ENCODE measurements around the gene PINK1. TPM values are rescaled to one million over a fixed set of nuclear protein-coding genes. Genes with fewer than 3 reads are reported as not detected.

Gene PINK1
- total and polyA plus RNA-seq, 3 experiments from 2014 or later: 7.9 to 31.1 (median 9.2) TPM

- DNase-seq: no peak
- Histone ChIP-seq H3K36me3 (ENCODE audit: insufficient read depth, low read length) (no peaks in the 10 kb centered on the region), H3K9me3 (ENCODE audit: low read length) (no peaks in the 10 kb centered on the region), H3K27ac (ENCODE audit: low read depth, low read length) (no peak overlapping the region), H3K27me3 (ENCODE audit: insufficient read depth, low read length, poor library complexity, severe bottlenecking) (peaks cover 19% of the 10 kb centered on the region), H3K4me1 (ENCODE audit: insufficient read depth, low read length) (no peaks in the 10 kb centered on the region), H3K4me3 (ENCODE audit: low read length) (no peak overlapping the region)
- Mint-ChIP-seq H3K9me3 (no peaks in the 10 kb centered on the region), H3K27me3 (peaks cover 25 to 54% of the 10 kb centered on the region in 2 donors), H3K4me3 (no peak overlapping the region), H3K36me3 (no peaks in the 10 kb centered on the region), H3K4me1 (peaks cover 6 to 11% (median 11%) of the 10 kb centered on the region in 3 donors), H3K27ac (no peak overlapping the region)
- ChIA-PET CTCF (no interaction called here), POLR2A (no interaction called here)
These were observed 39.5 kb upstream of the PINK1 start for GRCh38 chr1:20593756-20594155.

DNA sequence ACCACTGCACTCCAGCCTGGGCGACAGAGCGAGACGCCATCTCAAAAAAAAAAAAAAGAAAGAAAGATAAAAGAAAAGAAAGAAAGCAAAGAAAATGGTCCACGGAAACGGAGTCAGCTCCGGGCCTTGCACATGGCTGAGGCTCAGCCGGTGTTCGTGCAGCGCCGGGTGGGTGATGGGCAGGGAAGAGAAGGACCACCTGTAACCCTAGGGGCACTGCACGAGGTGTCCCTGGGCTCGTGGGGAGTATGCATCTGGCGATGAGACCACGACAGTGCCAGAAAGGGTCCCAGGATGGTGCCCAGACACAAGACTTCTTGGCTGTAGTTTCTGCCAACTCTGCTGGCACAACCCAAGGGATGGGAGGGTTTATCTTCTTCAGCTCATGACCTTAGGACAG is 38.5 kb upstream of the PINK1 start:
- no peaks in the 10 kb centered on the region for H3K9me3 Mint-ChIP-seq
- H3K27me3 Mint-ChIP-seq: peaks cover 22 to 48% of the 10 kb centered on the region in 2 donors
- no peaks in the 10 kb centered on the region for H3K36me3 Mint-ChIP-seq
- H3K4me3 Mint-ChIP-seq: no peak overlapping the region
- ChIA-PET CTCF (no interaction called here), POLR2A (no interaction called here)
- no peak for DNase-seq
- H3K27ac Mint-ChIP-seq: peak overlapping the region in 1 of 8 donors; percentile 61
- no peak overlapping the region for H3K27ac ChIP-seq (ENCODE audit: low read depth, low read length)
- H3K4me1 Mint-ChIP-seq: peaks cover 0 to 3% (median 2%) of the 10 kb centered on the region in 3 donors
- no peak overlapping the region for H3K4me3 ChIP-seq (ENCODE audit: low read length)
- H3K27me3 ChIP-seq (ENCODE audit: insufficient read depth, low read length, poor library complexity, severe bottlenecking): peaks cover 10% of the 10 kb centered on the region
- no peaks in the 10 kb centered on the region for H3K4me1 ChIP-seq (ENCODE audit: insufficient read depth, low read length)
- H3K36me3 ChIP-seq (ENCODE audit: insufficient read depth, low read length): no peaks in the 10 kb centered on the region
- H3K9me3 ChIP-seq (ENCODE audit: low read length): no peaks in the 10 kb centered on the region

GRCh38 chr1:20596106-20596505 is 37.2 kb upstream of the PINK1 start:
- Mint-ChIP-seq H3K36me3 (no peaks in the 10 kb centered on the region), H3K27me3 (peaks cover 15 to 39% of the 10 kb centered on the region in 2 donors), H3K4me1 (no peaks in the 10 kb centered on the region), H3K4me3 (no peak overlapping the region), H3K9me3 (no peaks in the 10 kb centered on the region), H3K27ac (no peak overlapping the region)
- CTCF ChIA-PET: interaction anchor here (1.0 kb wide), 1 partner anchor 45 kb away, joined by 3 read pairs; no protein-coding TSS in a partner anchor
- H3K36me3 ChIP-seq (ENCODE audit: insufficient read depth, low read length): no peaks in the 10 kb centered on the region
- no peaks in the 10 kb centered on the region for H3K9me3 ChIP-seq (ENCODE audit: low read length)
- DNase-seq: no peak
- peaks cover 5% of the 10 kb centered on the region for H3K27me3 ChIP-seq (ENCODE audit: insufficient read depth, low read length, poor library complexity, severe bottlenecking)
- no peak overlapping the region for H3K4me3 ChIP-seq (ENCODE audit: low read length)
- no peaks in the 10 kb centered on the region for H3K4me1 ChIP-seq (ENCODE audit: insufficient read depth, low read length)
- POLR2A ChIA-PET: no interaction called here
- no peak overlapping the region for H3K27ac ChIP-seq (ENCODE audit: low read depth, low read length)

DNA sequence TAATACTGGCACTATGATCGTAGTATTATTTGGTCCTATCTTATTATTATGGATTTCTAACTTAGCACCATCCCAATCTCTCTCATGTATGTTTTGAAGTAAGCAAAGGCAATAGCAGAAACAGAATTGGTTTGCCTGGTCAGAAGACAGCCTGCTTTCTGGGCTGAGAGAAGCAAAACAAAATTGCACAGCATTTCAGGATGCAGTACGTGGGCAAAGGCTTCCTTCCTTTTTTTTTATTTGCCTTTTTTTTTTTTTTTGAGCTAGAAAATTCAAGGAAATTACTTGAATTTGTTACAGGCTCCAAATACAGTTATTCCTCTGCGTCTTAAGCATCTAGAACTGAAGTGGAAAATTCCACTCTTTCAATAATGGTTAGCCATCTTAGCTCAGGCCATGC is 35.6 kb upstream of the PINK1 start:
- ChIA-PET CTCF (no interaction called here), POLR2A (no interaction called here)
- Histone ChIP-seq H3K9me3 (ENCODE audit: low read length) (no peaks in the 10 kb centered on the region), H3K36me3 (ENCODE audit: insufficient read depth, low read length) (no peaks in the 10 kb centered on the region), H3K4me3 (ENCODE audit: low read length) (no peak overlapping the region), H3K27ac (ENCODE audit: low read depth, low read length) (no peak overlapping the region), H3K27me3 (ENCODE audit: insufficient read depth, low read length, poor library complexity, severe bottlenecking) (peaks cover 3% of the 10 kb centered on the region), H3K4me1 (ENCODE audit: insufficient read depth, low read length) (no peaks in the 10 kb centered on the region)
- no peak overlapping the region for H3K4me3 Mint-ChIP-seq
- no peak overlapping the region for H3K27ac Mint-ChIP-seq
- peaks cover 5 to 29% of the 10 kb centered on the region in 2 donors for H3K27me3 Mint-ChIP-seq
- no peaks in the 10 kb centered on the region for H3K9me3 Mint-ChIP-seq
- no peaks in the 10 kb centered on the region for H3K4me1 Mint-ChIP-seq
- no peaks in the 10 kb centered on the region for H3K36me3 Mint-ChIP-seq
- no peak for DNase-seq

GRCh38 chr1:20600156-20600555 is 33.1 kb upstream of the PINK1 start:
- CTCF ChIA-PET: no interaction called here
- H3K4me3 ChIP-seq (ENCODE audit: low read length): no peak overlapping the region
- H3K4me1 ChIP-seq (ENCODE audit: insufficient read depth, low read length): no peaks in the 10 kb centered on the region
- H3K9me3 Mint-ChIP-seq: no peaks in the 10 kb centered on the region
- no peaks in the 10 kb centered on the region for H3K36me3 Mint-ChIP-seq
- no peaks in the 10 kb centered on the region for H3K27me3 ChIP-seq (ENCODE audit: insufficient read depth, low read length, poor library complexity, severe bottlenecking)
- no peaks in the 10 kb centered on the region for H3K36me3 ChIP-seq (ENCODE audit: insufficient read depth, low read length)
- H3K27ac ChIP-seq (ENCODE audit: low read depth, low read length): no peak overlapping the region
- no peak overlapping the region for H3K4me3 Mint-ChIP-seq
- no peak overlapping the region for H3K27ac Mint-ChIP-seq
- H3K9me3 ChIP-seq (ENCODE audit: low read length): no peaks in the 10 kb centered on the region
- peaks cover 5 to 23% of the 10 kb centered on the region in 2 donors for H3K27me3 Mint-ChIP-seq
- DNase-seq: no peak
- POLR2A ChIA-PET: no interaction called here
- H3K4me1 Mint-ChIP-seq: no peaks in the 10 kb centered on the region

DNA sequence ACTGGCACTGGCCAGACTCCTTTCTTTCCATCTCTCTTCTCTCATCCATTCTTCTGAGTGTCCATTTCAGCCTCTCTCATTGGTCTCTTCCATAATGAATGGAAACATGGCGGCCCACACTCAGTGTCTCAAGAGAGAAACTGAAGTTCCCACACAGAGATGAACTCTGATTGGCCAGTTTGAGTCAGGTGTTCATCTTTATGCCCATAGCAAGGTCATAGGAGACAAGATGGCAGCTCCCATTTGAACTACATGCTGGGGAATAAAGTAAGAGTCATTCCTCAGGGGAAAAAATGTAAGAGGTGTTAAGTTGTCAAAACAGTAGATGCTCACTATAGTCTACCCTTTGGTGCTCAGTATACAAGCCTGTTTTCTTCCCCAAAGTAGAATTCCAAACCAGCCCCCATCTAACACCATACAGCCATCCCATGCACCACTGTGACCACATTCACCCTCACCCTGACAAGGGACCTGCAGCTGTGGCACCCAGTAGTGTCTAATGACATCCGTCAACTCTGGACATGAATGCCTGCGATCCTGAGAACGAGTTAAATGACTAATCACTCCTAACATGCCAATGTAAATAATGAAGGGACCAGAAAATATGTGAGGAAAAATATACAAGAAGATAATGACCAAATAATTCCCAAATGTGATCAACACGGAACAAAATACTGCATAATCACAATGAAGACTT is 32.0 kb upstream of the PINK1 start:
- Mint-ChIP-seq H3K9me3 (no peaks in the 10 kb centered on the region), H3K4me3 (no peak overlapping the region), H3K27me3 (peaks cover 5 to 20% of the 10 kb centered on the region in 2 donors), H3K27ac (no peak overlapping the region), H3K4me1 (no peaks in the 10 kb centered on the region), H3K36me3 (no peaks in the 10 kb centered on the region)
- Histone ChIP-seq H3K27ac (ENCODE audit: low read depth, low read length) (no peak overlapping the region), H3K36me3 (ENCODE audit: insufficient read depth, low read length) (no peaks in the 10 kb centered on the region), H3K9me3 (ENCODE audit: low read length) (no peaks in the 10 kb centered on the region), H3K4me3 (ENCODE audit: low read length) (no peak overlapping the region), H3K4me1 (ENCODE audit: insufficient read depth, low read length) (no peaks in the 10 kb centered on the region), H3K27me3 (ENCODE audit: insufficient read depth, low read length, poor library complexity, severe bottlenecking) (no peaks in the 10 kb centered on the region)
- POLR2A ChIA-PET: no interaction called here
- no peak for DNase-seq
- CTCF ChIA-PET: no interaction called here

- DNase-seq: no peak
- no peaks in the 10 kb centered on the region for H3K36me3 ChIP-seq (ENCODE audit: insufficient read depth, low read length)
- H3K9me3 Mint-ChIP-seq: no peaks in the 10 kb centered on the region
- H3K36me3 Mint-ChIP-seq: no peaks in the 10 kb centered on the region
- POLR2A ChIA-PET: no interaction called here
- H3K27me3 Mint-ChIP-seq: peaks cover 5 to 23% of the 10 kb centered on the region in 2 donors
- H3K4me3 Mint-ChIP-seq: no peak overlapping the region
- H3K27ac Mint-ChIP-seq: peak overlapping the region in 1 of 8 donors; percentile 76
- H3K4me1 ChIP-seq (ENCODE audit: insufficient read depth, low read length): no peaks in the 10 kb centered on the region
- no peaks in the 10 kb centered on the region for H3K4me1 Mint-ChIP-seq
- H3K9me3 ChIP-seq (ENCODE audit: low read length): no peaks in the 10 kb centered on the region
- no peak overlapping the region for H3K4me3 ChIP-seq (ENCODE audit: low read length)
- CTCF ChIA-PET: no interaction called here
- H3K27me3 ChIP-seq (ENCODE audit: insufficient read depth, low read length, poor library complexity, severe bottlenecking): no peaks in the 10 kb centered on the region
- H3K27ac ChIP-seq (ENCODE audit: low read depth, low read length): no peak overlapping the region
These were observed 30.3 kb upstream of the PINK1 start for GRCh38 chr1:20602851-20603450.

DNA sequence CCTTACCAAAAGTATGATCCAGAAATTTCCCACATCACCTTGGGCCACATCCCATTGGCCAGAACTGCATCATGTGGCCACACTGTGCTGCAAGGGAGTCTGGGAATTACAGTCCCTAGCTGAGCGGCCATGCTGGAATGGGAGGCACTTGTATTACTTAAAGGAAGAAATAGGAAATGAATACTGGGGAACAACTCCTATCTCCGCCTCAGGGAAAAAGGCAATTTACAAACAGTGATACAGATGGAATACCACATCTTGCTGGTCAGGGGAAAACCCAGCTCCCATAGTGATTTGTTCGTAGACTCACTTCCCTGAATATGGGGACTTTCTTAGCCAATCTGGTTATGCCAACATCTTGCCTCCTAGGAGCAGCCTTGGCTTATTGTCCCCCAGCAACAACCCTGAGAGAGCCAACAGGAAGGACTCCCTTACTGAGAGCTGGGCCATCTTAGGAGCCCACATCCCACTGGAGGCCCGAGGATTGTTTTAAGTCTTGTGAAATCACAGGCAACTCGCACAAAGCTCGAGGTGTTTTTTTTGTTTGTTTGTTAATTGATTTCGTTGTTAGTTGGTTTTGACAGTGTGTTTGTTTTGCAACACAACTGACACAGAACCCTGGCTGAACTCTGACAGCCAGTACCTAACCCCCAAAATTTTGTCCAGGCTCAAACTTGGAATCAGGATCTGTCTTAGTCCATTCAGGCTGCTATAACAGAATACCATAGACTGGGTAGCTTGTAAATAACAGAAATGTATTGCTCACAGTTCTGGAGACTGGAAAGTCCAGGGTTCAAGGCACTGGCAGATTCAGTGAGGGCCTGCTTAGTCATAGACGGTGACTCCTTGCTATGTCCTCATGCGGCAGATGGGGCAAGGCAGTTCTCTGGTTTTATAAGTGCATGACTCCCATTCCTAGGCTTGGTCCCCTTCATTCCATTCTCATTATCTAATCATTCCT is 29.5 kb upstream of the PINK1 start:
- POLR2A ChIA-PET: no interaction called here
- Mint-ChIP-seq H3K4me1 (no peaks in the 10 kb centered on the region), H3K27me3 (peaks cover 5 to 24% of the 10 kb centered on the region in 2 donors), H3K9me3 (no peaks in the 10 kb centered on the region), H3K4me3 (no peak overlapping the region), H3K27ac (peak overlapping the region in 1 of 8 donors; percentile 76), H3K36me3 (no peaks in the 10 kb centered on the region)
- no peak overlapping the region for H3K27ac ChIP-seq (ENCODE audit: low read depth, low read length)
- DNase-seq: no peak
- H3K27me3 ChIP-seq (ENCODE audit: insufficient read depth, low read length, poor library complexity, severe bottlenecking): no peaks in the 10 kb centered on the region
- H3K4me3 ChIP-seq (ENCODE audit: low read length): no peak overlapping the region
- no peaks in the 10 kb centered on the region for H3K9me3 ChIP-seq (ENCODE audit: low read length)
- no peaks in the 10 kb centered on the region for H3K36me3 ChIP-seq (ENCODE audit: insufficient read depth, low read length)
- CTCF ChIA-PET: no interaction called here
- no peaks in the 10 kb centered on the region for H3K4me1 ChIP-seq (ENCODE audit: insufficient read depth, low read length)
